CD4-positive, CD25-positive, alpha-beta regulatory T cell (primary cell): ENCODE data around the gene PACC1. TPM values are rescaled to one million over a fixed set of nuclear protein-coding genes. Genes with fewer than 3 reads are reported as not detected.
A peak's percentile ranks its signal among the peaks of the same experiment; 100 is the strongest.

Source experiments
- ATAC-seq, 2 donors: fragments of 150-1000 bp; cut with Tn5 transposase; one replicate each; pipeline ENCODE4 v1.10.0; 2021; ENCODE audit warnings: low read depth in 2 of 2, moderate number of reproducible peaks in 2 of 2, moderate library complexity in 1 of 2
- DNase-seq, 3 donors: peaks; one replicate each; pipeline versions ENCODE4 v3.0.0 to v3.0.0-alpha.2; 2012 to 2022; ENCODE audit warnings: mixed read lengths in 1 of 3
- H3K27ac ChIP-seq: one replicate; pipeline ENCODE4 v1.7.0; 2013; ENCODE audit warnings: mild to moderate bottlenecking, low read length; ENCODE audit not compliant: insufficient read depth, poor library complexity, severe bottlenecking
- H3K27me3 ChIP-seq: one replicate; pipeline ENCODE4 v1.7.0; 2013; ENCODE audit warnings: low read length; ENCODE audit not compliant: control insufficient read depth, insufficient read depth
- H3K36me3 ChIP-seq: one replicate; pipeline ENCODE4 v1.7.0; 2013; ENCODE audit warnings: mild to moderate bottlenecking, low read length, moderate library complexity; ENCODE audit not compliant: control insufficient read depth, insufficient read depth
- H3K4me1 ChIP-seq: 2 replicates; pipeline ENCODE4 v1.7.0; 2013; ENCODE audit warnings: mild to moderate bottlenecking, low read length; ENCODE audit not compliant: insufficient read depth, control insufficient read depth, poor library complexity, severe bottlenecking
- H3K4me3 ChIP-seq: one replicate; pipeline ENCODE4 v1.7.0; 2013; ENCODE audit warnings: low read depth, mild to moderate bottlenecking, low read length, moderate library complexity
- H3K9me3 ChIP-seq, 2 experiments: 1 replicate in 1 of 2; 2 replicates in 1 of 2; pipeline ENCODE4 v1.7.0; 2013; ENCODE audit warnings: low read length in 2 of 2, mild to moderate bottlenecking in 1 of 2, moderate library complexity in 1 of 2; ENCODE audit not compliant: control insufficient read depth in 2 of 2
- H3K27ac Mint-ChIP-seq, 3 donors: one replicate each; pipeline ENCODE4 v1.8.0; 2020 to 2022; ENCODE audit warnings: mild to moderate bottlenecking in 3 of 3, mixed read lengths in 3 of 3, moderate library complexity in 2 of 3
- H3K27me3 Mint-ChIP-seq: one replicate; pipeline ENCODE4 v1.8.0; 2022; ENCODE audit warnings: mild to moderate bottlenecking, mixed read lengths
- H3K36me3 Mint-ChIP-seq: one replicate; pipeline ENCODE4 v1.8.0; 2020; ENCODE audit warnings: mixed read lengths
- H3K4me1 Mint-ChIP-seq, 4 donors: one replicate each; pipeline ENCODE4 v1.8.0; 2020 to 2022; ENCODE audit warnings: mixed read lengths in 4 of 4, mild to moderate bottlenecking in 1 of 4
- H3K4me3 Mint-ChIP-seq, 4 donors: one replicate each; pipeline ENCODE4 v1.8.0; 2020 to 2022; ENCODE audit warnings: mild to moderate bottlenecking in 4 of 4, mixed read lengths in 4 of 4, moderate library complexity in 3 of 4
- H3K9me3 Mint-ChIP-seq, 7 donors: one replicate each; pipeline ENCODE4 v1.8.0; 2020 to 2022; ENCODE audit warnings: mixed read lengths in 7 of 7, mild to moderate bottlenecking in 3 of 7, moderate library complexity in 2 of 7
- polyA plus RNA-seq, 4 donors: library from polyadenylated mRNA; unstranded; fragments of 300-500 nt; fragmentation: Illumina TruSeq; gene quantifications; one replicate each; pipeline ENCODE4 v1.2.3, GENCODE V29; 2021
- total RNA-seq: library from RNA; stranded (reverse); gene quantifications from one replicate; pipeline ENCODE4 v1.2.3, GENCODE V29; 2022

PACC1 gene
- total RNA-seq = 7.4 TPM
- polyA plus RNA-seq = 10 to 100 TPM; 11.5 to 17.3 (median 15.2) TPM

GRCh38 chr1:212414328-212415106 is at the start of gene PACC1:
Gene PACC1, minus strand, starts transcription at chr1:212414886. Its CDS starts 129 bp downstream, at chr1:212414757.
- peaks cover 12 to 44% (median 26%) of the 10 kb centered on the region in 4 donors for H3K4me1 Mint-ChIP-seq
- Histone ChIP-seq H3K9me3 (no peaks in the 10 kb centered on the region), H3K27ac (peak within 1 kb of the TSS; percentile 79), H3K4me3 (peak within 1 kb of the TSS; percentile 82), H3K4me1 (peaks cover 22% of the 10 kb centered on the region), H3K27me3 (no peaks in the 10 kb centered on the region), H3K36me3 (peaks cover 17% of the 10 kb centered on the region)
- no peaks in the 10 kb centered on the region for H3K27me3 Mint-ChIP-seq
- H3K36me3 Mint-ChIP-seq = peaks cover 10% of the 10 kb centered on the region
- peak within 1 kb of the TSS; percentile 95 to 98 (median 96) for H3K4me3 Mint-ChIP-seq
- H3K27ac Mint-ChIP-seq = peak within 1 kb of the TSS; percentile 83 to 93 (median 89)
- ATAC-seq (peak; percentile 92 to 94), DNase-seq (peak; percentile 85 to 95 (median 90))
- H3K9me3 Mint-ChIP-seq = no peaks in the 10 kb centered on the region

GRCh38 chr1:212463565-212464285 is 49.0 kb upstream of the PACC1 start:
- H3K4me1 ChIP-seq = no peaks in the 10 kb centered on the region
- no peak overlapping the region for H3K27ac ChIP-seq
- H3K9me3 ChIP-seq = no peaks in the 10 kb centered on the region
- no peaks in the 10 kb centered on the region for H3K36me3 ChIP-seq
- H3K4me3 ChIP-seq = no peak overlapping the region
- no peaks in the 10 kb centered on the region for H3K27me3 ChIP-seq
- peaks cover 0 to 4% (median under 1%) of the 10 kb centered on the region in 4 donors for H3K4me1 Mint-ChIP-seq
- no peaks in the 10 kb centered on the region for H3K27me3 Mint-ChIP-seq
- no peaks in the 10 kb centered on the region for H3K9me3 Mint-ChIP-seq
- no peak overlapping the region for H3K4me3 Mint-ChIP-seq
- H3K36me3 Mint-ChIP-seq = no peaks in the 10 kb centered on the region
- ATAC-seq (no peak), DNase-seq (no peak)
- H3K27ac Mint-ChIP-seq = no peak overlapping the region

- Histone ChIP-seq H3K27ac (no peak overlapping the region), H3K27me3 (no peaks in the 10 kb centered on the region), H3K4me3 (no peak overlapping the region), H3K36me3 (no peaks in the 10 kb centered on the region), H3K9me3 (no peaks in the 10 kb centered on the region), H3K4me1 (no peaks in the 10 kb centered on the region)
- H3K4me1 Mint-ChIP-seq = peaks cover 0 to 9% (median 1%) of the 10 kb centered on the region in 4 donors
- DNase-seq = no peak
- no peak overlapping the region for H3K4me3 Mint-ChIP-seq
- ATAC-seq = no peak
- H3K27me3 Mint-ChIP-seq = no peaks in the 10 kb centered on the region
- H3K27ac Mint-ChIP-seq = no peak overlapping the region
- no peaks in the 10 kb centered on the region for H3K9me3 Mint-ChIP-seq
- H3K36me3 Mint-ChIP-seq = no peaks in the 10 kb centered on the region
Observed at GRCh38 chr1:212461916-212462660, 47.4 kb upstream of the PACC1 start.

DNA sequence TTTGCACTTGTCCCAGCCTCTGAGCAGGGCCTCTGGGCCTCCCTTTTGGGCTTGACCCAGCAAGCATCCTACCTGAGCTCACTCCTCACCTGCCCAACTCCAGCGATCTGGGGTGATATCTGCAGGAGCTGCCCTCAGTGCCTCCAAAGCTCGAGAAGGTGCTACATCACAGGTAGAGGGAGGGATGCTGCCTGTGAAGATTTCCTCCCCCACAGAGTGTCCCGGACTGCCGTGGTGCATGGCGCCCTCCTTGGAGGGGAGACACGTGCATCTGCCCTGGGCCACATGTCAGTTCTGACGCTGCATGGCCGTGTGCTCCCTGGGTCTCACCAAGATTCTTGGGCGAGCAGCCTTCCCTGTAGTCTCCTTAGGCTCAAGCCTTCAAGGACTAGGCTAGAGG is 45.7 kb upstream of the PACC1 start:
- H3K9me3 Mint-ChIP-seq = no peaks in the 10 kb centered on the region
- H3K27ac Mint-ChIP-seq = peak overlapping the region in 2 of 3 donors; percentile 7 to 55

GRCh38 chr1:212459656-212460055 is 45.0 kb upstream of the PACC1 start:
- Mint-ChIP-seq H3K27ac (peak overlapping the region in 1 of 3 donors; percentile 7), H3K9me3 (no peaks in the 10 kb centered on the region), H3K4me3 (no peak overlapping the region), H3K27me3 (no peaks in the 10 kb centered on the region), H3K36me3 (no peaks in the 10 kb centered on the region), H3K4me1 (peaks cover 0 to 5% (median 1%) of the 10 kb centered on the region in 4 donors)
- peaks cover 5% of the 10 kb centered on the region for H3K4me1 ChIP-seq
- H3K27ac ChIP-seq = no peak overlapping the region
- no peak overlapping the region for H3K4me3 ChIP-seq
- no peaks in the 10 kb centered on the region for H3K36me3 ChIP-seq
- DNase-seq (no peak), ATAC-seq (no peak)
- H3K9me3 ChIP-seq = no peaks in the 10 kb centered on the region
- no peaks in the 10 kb centered on the region for H3K27me3 ChIP-seq

More for the DNA sequence above, 45.7 kb upstream of the PACC1 start:
- no peaks in the 10 kb centered on the region for H3K36me3 Mint-ChIP-seq
- ATAC-seq (no peak), DNase-seq (no peak)
- peaks cover 0 to 5% (median 1%) of the 10 kb centered on the region in 4 donors for H3K4me1 Mint-ChIP-seq
- Histone ChIP-seq H3K27ac (no peak overlapping the region), H3K36me3 (no peaks in the 10 kb centered on the region), H3K9me3 (no peaks in the 10 kb centered on the region), H3K27me3 (no peaks in the 10 kb centered on the region), H3K4me1 (peaks cover 5% of the 10 kb centered on the region), H3K4me3 (no peak overlapping the region)
- H3K27me3 Mint-ChIP-seq = no peaks in the 10 kb centered on the region
- no peak overlapping the region for H3K4me3 Mint-ChIP-seq

DNA sequence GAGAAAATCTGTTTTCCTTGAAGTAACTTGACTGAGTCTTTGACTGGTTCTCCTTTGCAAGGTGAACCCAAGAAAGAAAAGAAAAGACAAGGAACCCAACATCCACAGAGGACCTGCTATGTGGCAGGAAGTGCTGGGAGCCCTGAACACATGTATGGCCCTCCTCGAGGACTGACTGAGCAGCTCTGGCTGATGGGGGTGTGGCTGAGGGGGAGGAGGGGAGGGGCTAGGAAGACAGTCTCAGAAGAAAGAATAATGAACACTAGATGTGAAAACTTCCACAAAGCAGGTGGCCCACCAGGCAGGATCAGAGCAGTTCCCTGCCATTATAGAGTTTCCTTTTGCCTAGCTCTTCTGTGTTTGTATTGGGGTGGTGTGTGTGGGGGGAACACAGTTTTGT is 44.1 kb upstream of the PACC1 start:
- Mint-ChIP-seq H3K4me3 (no peak overlapping the region), H3K9me3 (no peaks in the 10 kb centered on the region), H3K4me1 (peaks cover 0 to 5% (median 1%) of the 10 kb centered on the region in 4 donors), H3K36me3 (no peaks in the 10 kb centered on the region), H3K27me3 (no peaks in the 10 kb centered on the region), H3K27ac (peak overlapping the region in 2 of 3 donors; percentile 7 to 39)
- DNase-seq (peak in 1 of 3 donors; percentile 53), ATAC-seq (no peak)
- no peaks in the 10 kb centered on the region for H3K36me3 ChIP-seq
- peaks cover 5% of the 10 kb centered on the region for H3K4me1 ChIP-seq
- H3K27me3 ChIP-seq = no peaks in the 10 kb centered on the region
- H3K9me3 ChIP-seq = no peaks in the 10 kb centered on the region
- no peak overlapping the region for H3K4me3 ChIP-seq
- H3K27ac ChIP-seq = no peak overlapping the region

DNA sequence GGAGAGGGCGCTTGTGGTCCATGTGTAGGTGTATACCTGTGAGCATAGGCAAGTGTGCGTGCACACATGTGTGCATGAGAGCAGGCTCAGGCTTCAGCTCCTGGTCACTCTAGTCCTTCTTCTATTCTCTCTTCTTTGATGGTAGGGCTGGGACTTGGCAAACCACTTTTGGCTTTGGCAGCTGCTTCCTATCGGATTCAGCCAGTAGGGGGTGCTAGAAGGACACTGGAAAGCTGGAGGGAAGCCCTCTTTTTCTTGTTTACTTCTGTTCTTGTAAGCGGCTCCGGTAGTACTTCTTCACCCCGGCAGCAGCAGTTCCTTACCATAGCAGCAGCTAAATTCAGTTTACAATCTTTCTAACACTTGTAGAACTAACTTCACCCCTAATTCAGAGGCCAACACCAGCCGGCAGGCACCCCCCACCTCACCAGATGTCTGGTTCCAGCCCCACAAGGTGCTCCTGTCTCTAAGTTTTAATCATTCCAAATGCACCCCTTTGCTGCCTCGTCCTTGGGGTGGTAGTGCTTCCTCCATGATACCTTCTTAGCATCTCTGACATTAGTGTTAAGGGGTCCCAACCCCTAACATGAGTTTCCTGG is 43.2 kb upstream of the PACC1 start:
- Histone ChIP-seq H3K27ac (no peak overlapping the region), H3K36me3 (no peaks in the 10 kb centered on the region), H3K4me1 (peaks cover 5% of the 10 kb centered on the region), H3K9me3 (no peaks in the 10 kb centered on the region), H3K4me3 (no peak overlapping the region), H3K27me3 (no peaks in the 10 kb centered on the region)
- DNase-seq (peak in 2 of 3 donors; percentile 33 to 70), ATAC-seq (no peak)
- H3K27ac Mint-ChIP-seq = peak overlapping the region in 1 of 3 donors; percentile 52
- H3K27me3 Mint-ChIP-seq = no peaks in the 10 kb centered on the region
- H3K9me3 Mint-ChIP-seq = no peaks in the 10 kb centered on the region
- peaks cover 0 to 5% (median 1%) of the 10 kb centered on the region in 4 donors for H3K4me1 Mint-ChIP-seq
- H3K36me3 Mint-ChIP-seq = no peaks in the 10 kb centered on the region
- H3K4me3 Mint-ChIP-seq = no peak overlapping the region
